Small intestine (tissue), 7 donors: ENCODE results near the gene ZNF780A. TPM values are rescaled to one million over a fixed set of nuclear protein-coding genes. Genes with fewer than 3 reads are reported as not detected.
"Not testable (repeated sequence)": the region's sequence is repeated elsewhere in the genome, so short reads cannot be mapped to it uniquely, and the experiment has no call there.

Experiments
- DNase-seq, 2 donors: peaks; one replicate each; pipeline versions ENCODE4 v3.0.0 to v3.0.0-alpha.2; 2013
- FAIRE-seq: peaks from 2 replicates; lab custom pipeline; 2012; peaks lifted over from hg19 to GRCh38; lab: Jason Lieb, UNC
- H3K27ac ChIP-seq, 3 donors: one replicate each; pipeline ENCODE4 v1.5.1; 2013; ENCODE audit warnings: low read length in 2 of 3, mild to moderate bottlenecking in 2 of 3, control low read depth in 1 of 3, inconsistent platforms in 1 of 3, low read depth in 1 of 3, moderate library complexity in 1 of 3
- H3K27me3 ChIP-seq, 3 donors: one replicate each; pipeline ENCODE4 v1.6.1; 2013; ENCODE audit warnings: low read length in 3 of 3, inconsistent platforms in 1 of 3; ENCODE audit not compliant: control insufficient read depth in 3 of 3, insufficient read depth in 3 of 3
- H3K36me3 ChIP-seq, 3 donors: one replicate each; pipeline ENCODE4 v1.6.1; 2013; ENCODE audit warnings: low read length in 3 of 3, inconsistent platforms in 1 of 3, low read depth in 1 of 3, mild to moderate bottlenecking in 1 of 3, moderate library complexity in 1 of 3; ENCODE audit not compliant: control insufficient read depth in 3 of 3, insufficient read depth in 2 of 3
- H3K4me1 ChIP-seq, 3 donors: one replicate each; pipeline ENCODE4 v1.6.1; 2013; ENCODE audit warnings: low read length in 2 of 3, inconsistent platforms in 1 of 3, low read depth in 1 of 3, mild to moderate bottlenecking in 1 of 3, moderate library complexity in 1 of 3; ENCODE audit not compliant: control insufficient read depth in 3 of 3, insufficient read depth in 2 of 3
- H3K4me3 ChIP-seq, 3 donors: one replicate each; pipeline ENCODE4 v1.5.1; 2013; ENCODE audit warnings: low read length in 3 of 3, control low read depth in 1 of 3, inconsistent platforms in 1 of 3, low read depth in 1 of 3, mild to moderate bottlenecking in 1 of 3, moderate library complexity in 1 of 3
- H3K9me3 ChIP-seq, 2 donors: one replicate each; pipeline ENCODE4 v1.6.1; 2013; ENCODE audit warnings: low read depth in 1 of 2, low read length in 1 of 2; ENCODE audit not compliant: control insufficient read depth in 2 of 2, insufficient read depth in 1 of 2
- WGBS, 3 donors: extraction: QIAGEN DNeasy Blood & Tissue Kit; methylation state at CpG; one replicate each; pipeline ENCODE4 v1.1.7; 2013; 5-methylcytosine and 5-hydroxymethylcytosine counted together
- polyA plus RNA-seq, 4 donors: library from polyadenylated mRNA; stranded (reverse) in 3 of 4; unstranded in 1 of 4; fragments of 200-250 nt in 3 of 4; fragments of 120-200 nt in 1 of 4; gene quantifications; one replicate each; pipeline versions ENCODE4 v1.2.1 to v1.2.3, GENCODE V29; 2013
- donor health status: healthy with polysubstance abuse.
- donor health status: control.
- donor health status: control.
- donor health status: Bipolar disorder and iron deficiency.
- donor health status: healthy.

The ZNF780A gene
- polyA plus RNA-seq, 4 donors = 11.2 to 18.6 (median 17.5) TPM

- H3K9me3 ChIP-seq = no peaks in the 10 kb centered on the region
- no peak for DNase-seq
- H3K36me3 ChIP-seq = no peaks in the 10 kb centered on the region
- H3K4me1 ChIP-seq = no peaks in the 10 kb centered on the region
- no peak overlapping the region for H3K4me3 ChIP-seq
- no peak for FAIRE-seq
- no peaks in the 10 kb centered on the region for H3K27me3 ChIP-seq
- H3K27ac ChIP-seq = no peak overlapping the region
These were observed 38.2 kb upstream of the ZNF780A start for GRCh38 chr19:40128991-40129390.

GRCh38 chr19:40119380-40119779 is 28.6 kb upstream of the ZNF780A start:
- Histone ChIP-seq H3K9me3 (peaks cover 0 to 4% of the 10 kb centered on the region in 2 donors), H3K4me1 (no peaks in the 10 kb centered on the region), H3K36me3 (no peaks in the 10 kb centered on the region), H3K4me3 (no peak overlapping the region), H3K27ac (no peak overlapping the region), H3K27me3 (peaks cover 0 to 3% (median 0%) of the 10 kb centered on the region in 3 donors)
- 85 to 88% (median 86%) methylated on average over 4 of the region's 4 CpGs for WGBS, 3 donors
- no peak for DNase-seq
- no peak for FAIRE-seq

- FAIRE-seq, H3K9me3 ChIP-seq, H3K27ac ChIP-seq, H3K36me3 ChIP-seq, H3K4me1 ChIP-seq, H3K4me3 ChIP-seq, H3K27me3 ChIP-seq, DNase-seq: not testable (repeated sequence)
- WGBS, 3 donors = 91 to 96% (median 95%) methylated on average over 10 to 15 of the region's 25 CpGs
These were observed 27.9 kb upstream of the ZNF780A start for GRCh38 chr19:40118638-40119037.

- FAIRE-seq (no peak), DNase-seq (no peak)
- Histone ChIP-seq H3K9me3 (peaks cover 0 to 9% of the 10 kb centered on the region in 2 donors), H3K36me3 (no peaks in the 10 kb centered on the region), H3K4me1 (no peaks in the 10 kb centered on the region), H3K27me3 (no peaks in the 10 kb centered on the region), H3K27ac (no peak overlapping the region), H3K4me3 (no peak overlapping the region)
These were observed 25.3 kb upstream of the ZNF780A start for GRCh38 chr19:40116075-40116474.

GRCh38 chr19:40114119-40114518 is 23.4 kb upstream of the ZNF780A start:
- not testable (repeated sequence) for H3K9me3 ChIP-seq, H3K27me3 ChIP-seq, FAIRE-seq, H3K4me1 ChIP-seq, H3K36me3 ChIP-seq, DNase-seq, H3K4me3 ChIP-seq, H3K27ac ChIP-seq
- 75 to 98% (median 83%) methylated on average over 1 to 3 of the region's 6 CpGs for WGBS, 3 donors

- H3K4me3 ChIP-seq, H3K27ac ChIP-seq, DNase-seq, H3K36me3 ChIP-seq, H3K4me1 ChIP-seq, H3K27me3 ChIP-seq, H3K9me3 ChIP-seq, FAIRE-seq: not testable (repeated sequence)
- 56 to 69% (median 65%) methylated on average over 4 of the region's 4 CpGs for WGBS, 3 donors
These were observed 21.5 kb upstream of the ZNF780A start for GRCh38 chr19:40112271-40112670.

- 80 to 82% (median 81%) methylated on average over 2 of the region's 2 CpGs for WGBS, 3 donors
- FAIRE-seq = no peak
- Histone ChIP-seq H3K36me3 (no peaks in the 10 kb centered on the region), H3K4me3 (no peak overlapping the region), H3K27me3 (no peaks in the 10 kb centered on the region), H3K27ac (no peak overlapping the region), H3K4me1 (no peaks in the 10 kb centered on the region), H3K9me3 (peaks cover 0 to 5% of the 10 kb centered on the region in 2 donors)
- DNase-seq = no peak
These were observed 19.8 kb upstream of the ZNF780A start for GRCh38 chr19:40110570-40110969.

GRCh38 chr19:40104754-40105153 is 14.0 kb upstream of the ZNF780A start:
- Histone ChIP-seq H3K36me3 (no peaks in the 10 kb centered on the region), H3K4me1 (no peaks in the 10 kb centered on the region), H3K27ac (no peak overlapping the region), H3K9me3 (no peaks in the 10 kb centered on the region), H3K27me3 (no peaks in the 10 kb centered on the region), H3K4me3 (no peak overlapping the region)
- FAIRE-seq (no peak), DNase-seq (no peak)
- WGBS, 3 donors = 46 to 48% (median 46%) methylated on average over 1 of the region's 1 CpG

- Histone ChIP-seq H3K9me3 (no peaks in the 10 kb centered on the region), H3K27ac (no peak overlapping the region), H3K4me1 (no peaks in the 10 kb centered on the region), H3K4me3 (no peak overlapping the region), H3K27me3 (no peaks in the 10 kb centered on the region), H3K36me3 (no peaks in the 10 kb centered on the region)
- FAIRE-seq = no peak
- 83 to 90% (median 87%) methylated on average over 4 of the region's 4 CpGs for WGBS, 3 donors
- no peak for DNase-seq
These were observed 12.9 kb upstream of the ZNF780A start for GRCh38 chr19:40103600-40103999.
